Left lung (tissue), 10 donors: ENCODE results near the gene LOXL3. TPM values are rescaled to one million over a fixed set of nuclear protein-coding genes. Genes with fewer than 3 reads are reported as not detected.

Experiments
- ATAC-seq: fragments of 200-7000 bp; cut with Tn5 transposase; one replicate; pipeline ENCODE4 v1.9.1; 2020; ENCODE audit warnings: moderate library complexity
- DNase-seq, 4 donors: peaks; one replicate each; pipeline ENCODE4 v3.0.0-alpha.2; 2013 to 2020
- H3K27ac ChIP-seq, 2 donors: fragments of 200-600 bp; sonication (generic) in 1 of 2; one replicate each; pipeline versions ENCODE4 v1.5.0 to v1.8.0; 2020 to 2021
- H3K27me3 ChIP-seq, 2 donors: fragments of 200-600 bp; sonication (generic) in 1 of 2; one replicate each; pipeline versions ENCODE4 v1.5.0 to v1.8.0; 2020 to 2021
- H3K36me3 ChIP-seq, 2 donors: fragments of 200-600 bp; sonication (generic) in 1 of 2; one replicate each; pipeline versions ENCODE4 v1.5.0 to v1.8.0; 2020 to 2021
- H3K4me1 ChIP-seq, 2 donors: fragments of 200-600 bp; one replicate each; pipeline ENCODE4 v1.8.0; 2021
- H3K4me3 ChIP-seq, 2 donors: fragments of 200-600 bp; sonication (generic) in 1 of 2; one replicate each; pipeline versions ENCODE4 v1.5.0 to v1.8.0; 2020 to 2021; ENCODE audit warnings: mild to moderate bottlenecking in 1 of 2
- H3K9me3 ChIP-seq, 2 donors: fragments of 200-600 bp; sonication (generic) in 1 of 2; one replicate each; pipeline versions ENCODE4 v1.5.0 to v1.8.0; 2020 to 2021
- intact Hi-C, 2 donors: fragments of 100-400 bp; cut with DNase I; formaldehyde crosslinking; loops; one replicate each; pipeline versions ENCODE4 v1.11.2 to v1.14.2; 2022
- polyA plus RNA-seq, 6 donors: library from polyadenylated mRNA; unstranded; fragments of 120-200 nt; gene quantifications; one replicate each; pipeline ENCODE4 v1.2.1, GENCODE V29; 2013; ENCODE audit not compliant: insufficient read length in 6 of 6
- total RNA-seq, 2 donors: library from RNA; stranded (reverse); fragmentation: NEBNext Ultra II Directional; extraction: Animal tissue kit (Norgen Biotek cat#: 25700); gene quantifications; one replicate each; pipeline ENCODE4 v1.2.1, GENCODE V29; 2021
- TF ChIP-seq, protein P1 (sequence below), 2 donors: fragments of 200-600 bp; sonication (generic) in 1 of 2; IDR thresholded peaks; one replicate each; pipeline versions ENCODE4 v1.5.0 to v1.8.0; 2021; ENCODE audit warnings: antibody characterized with exemption in 2 of 2
- donor health status: DM: no; HTN: yes; CAD: no.
- donor health status: DM: no; HTN: no; CAD: no.

LOXL3 gene
- total and polyA plus RNA-seq, 8 donors, result 8.4 to 12.2 (median 10.0) TPM

DNA sequence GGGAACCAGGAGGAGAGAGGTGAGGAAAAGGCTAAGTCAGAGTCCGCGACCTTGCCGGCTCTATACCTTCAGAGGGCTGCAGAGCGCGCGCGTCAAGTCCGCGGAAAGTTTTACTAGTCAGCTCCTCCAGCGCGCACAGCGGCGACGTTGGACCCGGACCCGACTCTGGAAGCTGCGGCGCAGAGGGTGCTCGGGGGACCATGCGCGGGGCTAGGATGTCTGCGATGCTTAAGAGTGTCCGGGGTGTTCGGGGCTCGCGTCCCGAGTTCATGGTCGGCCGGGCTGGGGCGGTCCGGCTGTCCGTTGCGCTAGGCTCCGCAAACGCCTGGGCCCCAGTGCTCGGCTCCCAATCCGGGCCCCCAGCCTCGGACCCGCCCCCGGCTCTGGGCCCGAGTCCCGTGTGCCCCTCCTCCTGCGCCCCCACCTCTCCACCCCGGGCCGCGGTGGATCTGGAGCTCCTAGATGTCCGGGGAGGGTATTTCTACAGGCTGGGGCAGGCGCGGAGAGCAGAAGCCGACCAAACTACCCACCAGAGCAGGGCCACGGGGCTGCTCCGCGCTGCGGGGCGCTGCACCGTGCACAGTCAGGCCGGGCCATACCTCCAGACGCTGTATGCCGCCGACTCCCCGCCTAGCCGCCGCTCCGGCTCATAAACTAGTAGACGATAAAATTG lies 54.3 kb downstream of the LOXL3 start, which contains the start of gene LBX2:
Gene LBX2, minus strand, starts transcription at position 337 of the 673 bp plus-strand sequence. Its CDS starts 66 bp downstream, at position 271.
- ATAC-seq, result peak; percentile 1
- peaks cover 0 to 3% of the 10 kb centered on the region in 2 donors for H3K36me3 ChIP-seq
- TF ChIP-seq, protein P1, sequence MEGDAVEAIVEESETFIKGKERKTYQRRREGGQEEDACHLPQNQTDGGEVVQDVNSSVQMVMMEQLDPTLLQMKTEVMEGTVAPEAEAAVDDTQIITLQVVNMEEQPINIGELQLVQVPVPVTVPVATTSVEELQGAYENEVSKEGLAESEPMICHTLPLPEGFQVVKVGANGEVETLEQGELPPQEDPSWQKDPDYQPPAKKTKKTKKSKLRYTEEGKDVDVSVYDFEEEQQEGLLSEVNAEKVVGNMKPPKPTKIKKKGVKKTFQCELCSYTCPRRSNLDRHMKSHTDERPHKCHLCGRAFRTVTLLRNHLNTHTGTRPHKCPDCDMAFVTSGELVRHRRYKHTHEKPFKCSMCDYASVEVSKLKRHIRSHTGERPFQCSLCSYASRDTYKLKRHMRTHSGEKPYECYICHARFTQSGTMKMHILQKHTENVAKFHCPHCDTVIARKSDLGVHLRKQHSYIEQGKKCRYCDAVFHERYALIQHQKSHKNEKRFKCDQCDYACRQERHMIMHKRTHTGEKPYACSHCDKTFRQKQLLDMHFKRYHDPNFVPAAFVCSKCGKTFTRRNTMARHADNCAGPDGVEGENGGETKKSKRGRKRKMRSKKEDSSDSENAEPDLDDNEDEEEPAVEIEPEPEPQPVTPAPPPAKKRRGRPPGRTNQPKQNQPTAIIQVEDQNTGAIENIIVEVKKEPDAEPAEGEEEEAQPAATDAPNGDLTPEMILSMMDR (IDR thresholded peaks at IDR 0.05), result no peak
- no peak within 1 kb of the TSS for H3K27ac ChIP-seq
- peaks cover 25 to 55% of the 10 kb centered on the region in 2 donors for H3K4me1 ChIP-seq
- H3K9me3 ChIP-seq, result no peaks in the 10 kb centered on the region
- DNase-seq, result peak in 1 of 4 donors; percentile 81
- intact Hi-C loops, result no loop called here
- peaks cover 30 to 72% of the 10 kb centered on the region in 2 donors for H3K27me3 ChIP-seq
- H3K4me3 ChIP-seq, result peak within 1 kb of the TSS; percentile 33 to 53

DNA sequence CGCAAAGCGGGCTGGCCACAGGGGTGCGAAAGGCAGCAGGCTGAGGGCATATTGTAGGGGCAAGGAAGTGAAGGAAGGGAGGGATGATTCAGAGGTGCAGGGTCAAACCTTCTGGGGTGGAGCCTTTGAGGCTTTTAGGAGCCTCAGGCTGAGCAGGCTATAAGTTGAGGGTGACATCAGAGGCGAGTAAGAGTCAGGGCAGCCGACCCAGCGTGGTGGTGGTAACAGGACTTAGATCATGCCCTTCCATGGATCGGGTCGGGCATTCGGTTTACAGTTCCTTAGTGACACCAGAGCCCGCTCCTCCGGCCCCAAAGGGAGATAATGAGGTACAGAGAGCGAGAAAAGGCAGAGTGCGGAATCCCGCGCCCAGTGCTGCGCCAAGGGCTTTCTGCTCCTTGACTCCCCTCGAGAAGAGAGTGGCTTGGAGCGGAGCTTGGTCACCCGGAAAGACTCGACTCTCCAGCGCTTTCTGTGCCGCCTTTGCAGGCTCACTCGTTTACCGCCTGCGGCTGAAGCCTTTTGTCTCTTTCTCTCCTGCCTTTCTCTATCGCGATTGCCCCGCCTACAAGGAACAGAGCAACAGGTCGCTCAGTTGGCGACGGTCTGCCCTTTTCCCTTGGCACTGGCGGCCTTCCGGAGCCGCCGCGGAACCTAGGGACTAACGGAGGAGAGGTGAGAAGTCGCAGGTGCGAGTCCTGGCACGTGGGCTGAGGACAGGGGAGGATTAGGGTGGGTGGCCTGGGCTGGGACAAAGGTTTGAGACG lies 55.1 kb downstream of the LOXL3 start:
- TF ChIP-seq, protein P1 (IDR thresholded peaks at IDR 0.05), result no peak
- Histone ChIP-seq H3K9me3 (no peaks in the 10 kb centered on the region), H3K4me3 (peak overlapping the region; percentile 33 to 53), H3K4me1 (peaks cover 24 to 48% of the 10 kb centered on the region in 2 donors), H3K27ac (no peak overlapping the region), H3K36me3 (peaks cover 0 to 10% of the 10 kb centered on the region in 2 donors), H3K27me3 (peaks cover 30 to 72% of the 10 kb centered on the region in 2 donors)
- intact Hi-C loops, result no loop called here
- ATAC-seq (peak; percentile 19), DNase-seq (peak in 1 of 4 donors; percentile 20)

DNA sequence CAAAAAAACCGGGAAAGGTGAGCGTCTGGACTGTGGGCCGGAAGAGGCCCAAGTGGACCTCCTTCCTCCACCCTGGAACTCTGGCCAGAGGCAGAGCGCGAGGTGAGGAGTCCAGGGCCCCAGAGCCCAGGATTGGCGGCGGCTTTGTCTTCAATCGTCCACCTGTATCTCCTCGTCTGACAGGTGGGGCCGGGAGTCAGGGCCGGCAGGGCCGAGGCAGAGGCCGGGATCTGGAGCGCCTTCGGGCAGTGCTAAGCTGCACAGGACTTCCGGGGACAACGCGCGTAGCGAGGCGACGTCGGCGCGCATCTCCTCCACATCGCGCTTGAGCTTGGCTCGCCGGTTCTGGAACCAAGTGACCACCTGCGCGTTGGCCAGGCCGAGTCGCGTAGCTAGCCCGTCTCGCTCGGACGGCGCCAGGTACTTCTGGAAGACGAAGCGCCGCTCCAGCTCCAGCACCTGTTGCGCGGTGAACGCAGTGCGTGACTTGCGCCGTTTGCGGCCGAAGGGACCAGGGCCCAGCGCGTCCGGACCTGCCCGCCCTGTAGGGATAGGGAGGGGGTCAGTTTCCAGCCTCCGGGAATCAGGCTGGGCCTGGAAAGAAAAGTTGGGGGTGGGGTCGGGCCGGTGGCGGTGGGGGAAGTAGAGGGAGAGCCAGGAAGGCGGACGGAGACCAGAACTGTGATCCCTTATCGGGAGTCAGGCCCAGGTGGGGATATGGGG lies 55.8 kb downstream of the LOXL3 start:
- intact Hi-C loops, result no loop called here
- peak overlapping the region; percentile 33 to 53 for H3K4me3 ChIP-seq
- peak overlapping the region in 1 of 2 donors; percentile 33 for H3K27ac ChIP-seq
- ATAC-seq (peak; percentile 65), DNase-seq (peak in 2 of 4 donors; percentile 19 to 88)
- peaks cover 0 to 17% of the 10 kb centered on the region in 2 donors for H3K36me3 ChIP-seq
- H3K9me3 ChIP-seq, result no peaks in the 10 kb centered on the region
- TF ChIP-seq, protein P1 (IDR thresholded peaks at IDR 0.05), result no peak
- peaks cover 30 to 64% of the 10 kb centered on the region in 2 donors for H3K27me3 ChIP-seq
- H3K4me1 ChIP-seq, result peaks cover 21 to 41% of the 10 kb centered on the region in 2 donors

DNA sequence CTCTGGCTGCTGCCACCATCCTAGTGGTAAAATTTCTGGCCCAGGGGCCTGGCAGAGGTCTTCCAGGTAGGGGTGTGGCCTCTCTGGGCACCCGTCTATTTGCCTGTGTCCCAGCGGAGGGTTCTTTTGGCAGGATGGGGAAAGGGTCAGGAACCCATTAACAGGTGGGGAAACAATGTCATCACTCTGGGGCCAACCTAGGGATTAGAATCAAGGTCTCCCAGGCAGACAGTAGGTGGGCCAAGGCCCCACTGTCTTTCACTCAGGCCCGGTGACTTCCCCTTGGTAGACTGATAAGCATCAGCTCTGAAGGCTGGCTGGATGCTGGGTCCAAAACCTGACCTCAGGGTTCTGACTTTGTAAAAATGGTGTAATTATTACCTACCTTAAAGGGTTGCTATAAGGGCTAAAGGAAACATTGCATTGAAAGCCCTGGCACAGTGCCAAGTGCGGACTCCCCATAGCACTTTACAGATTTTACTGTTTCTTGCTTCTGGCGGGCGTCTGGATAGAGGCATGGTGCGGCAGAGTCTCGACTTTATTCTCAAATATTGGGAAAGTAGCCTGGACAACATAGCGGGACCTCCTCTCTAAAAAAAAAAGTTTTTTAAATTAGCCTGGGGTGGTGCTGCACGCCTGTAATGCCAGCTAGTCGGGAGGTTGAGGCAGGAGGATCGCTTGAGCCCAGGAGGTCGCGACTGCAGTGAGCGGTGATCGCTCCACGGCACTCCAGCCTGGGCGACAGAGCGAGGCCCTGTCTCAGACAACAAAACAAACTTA lies 56.6 kb downstream of the LOXL3 start:
- Histone ChIP-seq H3K9me3 (no peaks in the 10 kb centered on the region), H3K27me3 (peaks cover 30 to 57% of the 10 kb centered on the region in 2 donors), H3K4me3 (peak overlapping the region; percentile 33 to 53), H3K4me1 (peaks cover 21 to 34% of the 10 kb centered on the region in 2 donors), H3K27ac (no peak overlapping the region), H3K36me3 (peaks cover 0 to 25% of the 10 kb centered on the region in 2 donors)
- ATAC-seq (no peak), DNase-seq (peak in 1 of 4 donors; percentile 21)
- intact Hi-C loops, result no loop called here
- TF ChIP-seq, protein P1 (IDR thresholded peaks at IDR 0.05), result no peak
